HT1080 (cell line): ENCODE data around the gene CACNA1C. TPM values are rescaled to one million over a fixed set of nuclear protein-coding genes. Genes with fewer than 3 reads are reported as not detected.
"Not testable (repeated sequence)": the region's sequence is repeated elsewhere in the genome, so short reads cannot be mapped to it uniquely, and the experiment has no call there.

Experiments
- DNase-seq: peaks from one replicate; pipeline ENCODE4 v3.0.0-alpha.2; 2015; ENCODE audit warnings: low read depth
- total RNA-seq: library from RNA; depleted of rRNA; stranded (reverse); fragments of >200 nt; shearing (Covaris generic); gene quantifications from 2 replicates; pipeline ENCODE4 v1.2.3, GENCODE V29; 2014

Gene CACNA1C
- total RNA-seq, 1 experiment from 2014 or later = not detected

GRCh38 chr12:2467447-2468195 is 414.8 kb downstream of the CACNA1C start:
- DNase-seq = no peak

GRCh38 chr12:2475984-2476383 is 423.2 kb downstream of the CACNA1C start:
- DNase-seq = no peak

GRCh38 chr12:2477009-2477766 is 424.4 kb downstream of the CACNA1C start:
- DNase-seq = no peak

GRCh38 chr12:2479851-2480535 is 427.2 kb downstream of the CACNA1C start:
- DNase-seq = no peak

- DNase-seq = no peak
These were observed 428.6 kb downstream of the CACNA1C start for GRCh38 chr12:2481346-2481745.

- no peak for DNase-seq
These were observed 429.2 kb downstream of the CACNA1C start for GRCh38 chr12:2481951-2482350.

- no peak for DNase-seq
These were observed 430.3 kb downstream of the CACNA1C start for GRCh38 chr12:2482938-2483660.

GRCh38 chr12:2483713-2484112 is 430.9 kb downstream of the CACNA1C start:
- no peak for DNase-seq

GRCh38 chr12:2484141-2484776 is 431.5 kb downstream of the CACNA1C start:
- no peak for DNase-seq

- DNase-seq = no peak
These were observed 432.9 kb downstream of the CACNA1C start for GRCh38 chr12:2485681-2486080.

- DNase-seq = no peak
These were observed 434.0 kb downstream of the CACNA1C start for GRCh38 chr12:2486796-2487195.

- no peak for DNase-seq
These were observed 434.5 kb downstream of the CACNA1C start for GRCh38 chr12:2487278-2487677.

GRCh38 chr12:2488131-2488530 is 435.3 kb downstream of the CACNA1C start:
- DNase-seq = no peak

GRCh38 chr12:2488596-2488995 is 435.8 kb downstream of the CACNA1C start:
- DNase-seq = no peak

- DNase-seq = no peak
These were observed 436.5 kb downstream of the CACNA1C start for GRCh38 chr12:2489275-2489674.

- no peak for DNase-seq
These were observed 438.0 kb downstream of the CACNA1C start for GRCh38 chr12:2490831-2491230.

- DNase-seq = not testable (repeated sequence)
These were observed 438.6 kb downstream of the CACNA1C start for GRCh38 chr12:2491349-2491748.

- DNase-seq = no peak
These were observed 439.4 kb downstream of the CACNA1C start for GRCh38 chr12:2492236-2492635.

- DNase-seq = no peak
These were observed 440.3 kb downstream of the CACNA1C start for GRCh38 chr12:2493086-2493485.

GRCh38 chr12:2494486-2495192 is 441.9 kb downstream of the CACNA1C start:
- no peak for DNase-seq
